Myocyte (in vitro differentiated cells): ENCODE results near the gene COL6A6. TPM values are rescaled to one million over a fixed set of nuclear protein-coding genes. Genes with fewer than 3 reads are reported as not detected.
"Not testable (repeated sequence)": the region's sequence is repeated elsewhere in the genome, so short reads cannot be mapped to it uniquely, and the experiment has no call there.

ENCODE experiments used
- DNase-seq: peaks from one replicate; pipeline ENCODE4 v3.0.0-alpha.2; 2012; ENCODE audit warnings: low read depth
- total RNA-seq: library from RNA; depleted of rRNA; stranded (reverse); fragments of >200 nt; gene quantifications from 2 replicates; pipeline ENCODE4 v1.2.3, GENCODE V29; 2014

COL6A6 gene
- total RNA-seq, 1 donor from 2014 or later = 0.13 TPM

GRCh38 chr3:130537673-130538304, 20.8 kb downstream of the COL6A6 start:
- DNase-seq = no peak

DNA sequence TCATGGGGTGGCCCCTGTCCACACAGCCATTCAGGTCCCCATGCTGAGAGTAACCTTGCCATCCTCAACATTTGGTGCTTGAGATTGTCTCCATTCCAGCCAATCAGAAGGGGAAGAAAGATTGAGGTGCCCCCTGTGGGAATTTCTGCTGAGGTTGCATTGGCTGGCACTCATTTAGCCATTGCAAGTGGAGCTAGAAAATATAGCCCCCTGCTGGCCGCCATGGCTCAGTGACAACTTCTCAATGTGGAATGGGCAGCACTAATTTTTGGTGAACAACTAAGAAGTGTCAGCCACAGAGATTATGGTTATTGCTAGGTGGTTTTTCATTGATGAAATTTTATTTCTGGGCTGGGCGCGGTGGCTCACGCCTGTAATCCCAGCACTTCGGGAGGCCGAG, 22.0 kb downstream of the COL6A6 start:
- peak; percentile 71 for DNase-seq

GRCh38 chr3:130543322-130543721, 26.3 kb downstream of the COL6A6 start:
- DNase-seq = no peak

GRCh38 chr3:130546920-130547679, 30.1 kb downstream of the COL6A6 start:
- DNase-seq = no peak

DNA sequence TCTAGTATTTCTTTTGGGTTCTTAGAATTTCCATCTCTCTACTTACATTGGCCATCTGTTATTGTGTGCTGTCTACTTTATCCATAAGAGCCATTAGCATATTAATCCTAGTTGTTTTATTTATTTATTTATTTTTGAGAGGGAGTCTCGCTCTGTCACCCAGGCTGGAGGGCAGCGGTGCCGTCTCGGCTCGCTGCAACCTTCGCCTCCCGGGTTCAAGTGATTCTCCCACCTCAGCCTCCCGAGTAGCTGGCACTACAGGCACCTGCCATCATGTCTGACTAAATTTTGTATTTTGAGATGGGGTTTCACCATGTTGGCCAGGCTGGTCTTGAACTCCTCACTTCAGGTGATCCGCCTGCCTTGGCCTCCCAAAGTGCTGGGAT, 30.7 kb downstream of the COL6A6 start:
- not testable (repeated sequence) for DNase-seq

DNA sequence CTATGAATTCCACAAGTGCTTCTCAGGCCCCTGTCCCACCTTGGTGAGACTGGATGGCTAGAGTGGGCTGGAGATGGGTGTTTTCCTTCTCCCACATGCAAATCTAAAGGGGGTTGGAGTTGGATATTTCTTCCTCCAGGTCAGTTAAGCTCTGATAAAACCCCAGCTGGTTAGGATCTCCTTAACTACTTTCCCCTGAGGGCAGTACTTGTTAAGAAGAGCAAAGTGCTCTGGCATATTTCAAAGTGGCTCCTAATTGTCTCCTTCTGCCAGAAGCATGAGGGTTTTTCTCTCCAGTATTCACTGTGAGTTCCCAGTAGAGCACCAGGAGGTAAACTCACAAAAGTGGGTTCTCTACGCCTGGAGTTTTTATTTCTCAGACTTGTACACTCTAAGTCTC, 31.4 kb downstream of the COL6A6 start:
- no peak for DNase-seq

- DNase-seq = no peak
Observed at GRCh38 chr3:130557336-130558035, 40.5 kb downstream of the COL6A6 start.

- DNase-seq = no peak
Observed at GRCh38 chr3:130558366-130558765, 41.4 kb downstream of the COL6A6 start.

DNA sequence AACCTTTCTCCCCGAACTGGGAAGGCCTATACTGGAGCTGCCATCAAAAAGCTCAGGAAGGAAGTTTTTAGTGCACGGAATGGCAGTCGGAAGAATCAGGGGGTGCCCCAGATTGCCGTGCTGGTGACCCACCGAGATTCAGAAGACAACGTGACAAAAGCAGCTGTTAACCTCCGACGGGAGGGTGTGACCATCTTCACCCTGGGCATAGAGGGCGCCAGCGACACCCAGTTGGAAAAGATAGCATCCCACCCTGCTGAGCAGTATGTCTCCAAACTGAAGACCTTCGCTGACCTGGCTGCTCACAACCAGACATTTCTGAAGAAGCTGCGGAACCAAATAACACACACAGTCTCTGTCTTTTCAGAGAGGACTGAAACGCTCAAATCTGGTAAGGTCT, 48.2 kb downstream of the COL6A6 start:
- no peak for DNase-seq

Other genes with a start within 250 kb of the COL6A6 start
- gene COL6A5, start 171.5 kb upstream of the COL6A6 start, total RNA-seq = not detected in 2 replicates
- 28.5 and 29.0 TPM in 2 replicates for gene PIK3R4, start 229.7 kb downstream of the COL6A6 start, total RNA-seq